HUES48 (cell line): Measurements from ENCODE around the gene AQP6.

Experiments used
- H3K27ac ChIP-seq: one replicate; pipeline ENCODE4 v1.7.0; 2013; ENCODE audit warnings: low read depth, low read length, inconsistent platforms
- H3K27me3 ChIP-seq: 2 replicates; pipeline ENCODE4 v1.6.1; 2013; ENCODE audit warnings: mild to moderate bottlenecking, low read length; ENCODE audit not compliant: control insufficient read depth, insufficient read depth
- H3K36me3 ChIP-seq: 2 replicates; pipeline ENCODE4 v1.6.1; 2013; ENCODE audit warnings: low read length; ENCODE audit not compliant: control insufficient read depth, insufficient read depth
- H3K4me1 ChIP-seq: 2 replicates; pipeline ENCODE4 v1.6.1; 2013; ENCODE audit warnings: mild to moderate bottlenecking, low read length; ENCODE audit not compliant: control insufficient read depth, insufficient read depth
- H3K4me3 ChIP-seq: 2 replicates; pipeline ENCODE4 v1.5.1; 2013; ENCODE audit warnings: mild to moderate bottlenecking, low read depth, low read length
- H3K9ac ChIP-seq: 2 replicates; pipeline ENCODE4 v1.6.1; 2013; ENCODE audit warnings: mild to moderate bottlenecking, low read depth, low read length, moderate library complexity
- H3K9me3 ChIP-seq: 2 replicates; pipeline ENCODE4 v1.6.1; 2013; ENCODE audit warnings: low read length; ENCODE audit not compliant: control insufficient read depth, insufficient read depth

Gene AQP6, protein sequence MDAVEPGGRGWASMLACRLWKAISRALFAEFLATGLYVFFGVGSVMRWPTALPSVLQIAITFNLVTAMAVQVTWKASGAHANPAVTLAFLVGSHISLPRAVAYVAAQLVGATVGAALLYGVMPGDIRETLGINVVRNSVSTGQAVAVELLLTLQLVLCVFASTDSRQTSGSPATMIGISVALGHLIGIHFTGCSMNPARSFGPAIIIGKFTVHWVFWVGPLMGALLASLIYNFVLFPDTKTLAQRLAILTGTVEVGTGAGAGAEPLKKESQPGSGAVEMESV

DNA sequence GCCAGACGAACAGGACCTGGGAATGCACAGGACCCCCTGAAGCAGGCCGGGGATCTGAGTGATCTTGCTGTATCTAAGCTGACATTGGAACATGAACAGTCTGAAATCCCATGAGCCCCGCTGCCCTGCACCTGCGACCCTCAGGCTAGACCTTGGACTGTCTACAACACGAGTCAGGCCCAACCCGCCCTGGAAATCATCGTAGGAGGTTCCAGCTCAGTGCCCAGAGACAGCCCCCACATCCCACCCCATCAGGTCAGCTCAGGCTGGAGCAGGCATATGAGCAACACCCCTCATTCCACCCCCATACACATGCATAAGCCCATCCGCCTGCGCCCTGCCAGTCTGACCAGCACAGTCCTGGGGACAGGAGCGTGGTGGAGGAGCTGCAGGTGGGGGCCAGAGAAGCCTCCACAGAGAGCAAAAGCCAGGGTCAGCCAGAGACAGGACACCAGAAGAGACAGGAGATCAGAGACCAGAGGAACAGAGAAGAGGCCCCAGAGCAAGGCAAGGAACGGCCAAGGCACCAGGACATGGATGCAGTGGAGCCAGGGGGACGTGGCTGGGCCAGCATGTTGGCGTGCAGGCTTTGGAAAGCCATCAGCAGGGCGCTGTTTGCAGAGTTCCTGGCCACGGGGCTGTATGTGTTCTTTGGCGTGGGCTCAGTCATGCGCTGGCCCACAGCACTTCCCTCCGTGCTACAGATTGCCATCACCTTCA lies at the start of gene AQP6:
Gene AQP6 (plus strand): TSS at position 307 of the 720 bp plus-strand sequence. CDS start 227 bp downstream, at position 534.
- Histone ChIP-seq H3K4me3 (no peak within 1 kb of the TSS), H3K27me3 (peaks cover 27% of the 10 kb centered on the region), H3K9me3 (no peaks in the 10 kb centered on the region), H3K4me1 (no peaks in the 10 kb centered on the region), H3K36me3 (no peaks in the 10 kb centered on the region), H3K9ac (no peak within 1 kb of the TSS), H3K27ac (no peak within 1 kb of the TSS)

DNA sequence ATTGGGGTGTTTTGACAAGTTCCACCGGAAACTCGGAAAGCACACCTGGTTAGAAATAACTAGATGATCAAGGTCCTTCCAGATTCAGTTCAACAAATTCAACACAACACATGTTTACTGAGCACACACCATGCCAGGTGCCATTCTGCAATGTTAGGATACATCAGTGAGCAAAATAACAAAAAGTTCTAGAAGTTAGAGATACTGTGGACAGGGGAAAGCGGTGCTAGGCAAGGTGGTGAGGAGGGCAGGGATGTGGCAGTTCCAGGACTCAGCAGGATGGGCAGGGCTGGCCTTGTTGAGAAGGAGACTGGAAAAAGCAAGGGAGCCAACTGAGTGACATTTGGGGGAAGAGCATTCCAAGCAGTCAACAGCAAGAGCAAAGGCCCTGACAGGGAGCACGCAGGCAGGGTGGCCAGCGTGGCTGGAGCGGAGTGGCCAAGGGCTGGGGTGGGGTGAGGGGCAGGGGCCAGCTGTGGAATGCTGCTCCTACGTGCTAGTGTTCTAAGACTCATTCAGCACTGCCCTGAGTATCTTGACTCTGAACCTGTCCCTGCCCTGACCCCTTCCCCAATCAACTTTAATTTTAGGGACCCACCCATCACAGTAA lies 49.6 kb upstream of the AQP6 start:
- Histone ChIP-seq H3K27me3 (no peaks in the 10 kb centered on the region), H3K9ac (no peak overlapping the region), H3K27ac (no peak overlapping the region), H3K4me1 (no peaks in the 10 kb centered on the region), H3K9me3 (no peaks in the 10 kb centered on the region), H3K4me3 (no peak overlapping the region), H3K36me3 (no peaks in the 10 kb centered on the region)

DNA sequence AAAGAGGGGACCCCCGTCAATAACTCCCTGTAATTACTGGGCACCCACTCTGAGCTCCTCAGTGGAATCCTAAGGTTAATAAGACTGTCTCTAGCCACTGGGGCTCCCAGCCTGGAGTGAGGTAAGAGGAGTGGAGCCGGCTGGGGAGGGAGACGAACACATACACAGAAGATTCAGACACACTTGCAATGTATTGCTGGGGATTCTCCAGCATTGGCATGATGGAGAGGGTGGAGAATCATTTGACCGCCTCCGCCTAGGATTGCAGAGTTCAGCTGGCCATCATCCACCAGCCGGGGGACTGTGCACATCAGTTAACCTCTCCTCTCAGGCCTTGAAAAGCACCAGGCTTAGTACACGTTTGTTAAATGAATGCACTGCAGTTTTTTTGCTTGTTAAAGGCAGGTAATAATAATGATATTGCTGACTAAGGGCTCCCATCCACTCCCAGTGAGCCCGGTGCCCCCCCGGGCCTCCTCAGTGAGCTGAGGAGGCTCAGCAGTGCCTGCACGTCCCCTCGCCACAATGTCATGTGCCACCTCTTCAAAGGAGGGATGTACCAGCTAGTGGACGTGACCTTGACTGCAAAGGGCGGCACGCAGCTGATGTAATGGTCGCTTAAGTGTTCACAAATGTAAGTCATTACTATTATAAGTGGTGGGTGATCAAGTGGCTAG lies 48.7 kb upstream of the AQP6 start:
- Histone ChIP-seq H3K27me3 (no peaks in the 10 kb centered on the region), H3K9me3 (no peaks in the 10 kb centered on the region), H3K36me3 (no peaks in the 10 kb centered on the region), H3K4me3 (no peak overlapping the region), H3K4me1 (no peaks in the 10 kb centered on the region), H3K9ac (no peak overlapping the region), H3K27ac (no peak overlapping the region)

DNA sequence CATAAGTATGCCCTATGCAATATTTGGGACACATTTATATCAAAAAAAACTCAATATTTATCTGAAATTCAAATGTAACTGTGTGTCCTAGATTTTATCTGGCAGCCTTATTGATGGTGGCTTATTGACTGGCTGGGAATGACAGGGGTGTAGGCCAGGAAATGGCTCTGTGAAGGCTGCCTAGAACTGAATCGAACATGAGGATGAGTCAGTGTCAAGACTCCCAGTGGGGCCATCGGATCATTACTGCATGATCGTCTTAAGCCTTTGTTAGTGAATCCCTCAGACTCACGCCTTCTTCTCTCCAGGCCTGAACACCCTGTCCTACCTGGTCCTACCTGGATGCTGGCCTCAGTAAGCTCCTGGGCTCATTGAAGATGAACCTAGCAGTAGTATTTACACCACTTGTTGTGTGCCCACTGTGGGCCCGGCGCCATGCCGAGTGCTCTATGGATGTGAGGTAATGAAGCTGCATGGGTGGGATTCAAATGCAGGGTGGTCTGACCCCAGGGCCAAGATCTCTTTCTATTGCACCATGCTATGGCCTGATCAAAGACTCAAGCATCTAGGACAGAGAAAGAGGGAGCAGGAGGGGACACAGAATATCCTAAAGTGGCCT lies 48.0 kb upstream of the AQP6 start:
- no peak overlapping the region for H3K4me3 ChIP-seq
- no peak overlapping the region for H3K9ac ChIP-seq
- no peaks in the 10 kb centered on the region for H3K4me1 ChIP-seq
- no peaks in the 10 kb centered on the region for H3K27me3 ChIP-seq
- no peaks in the 10 kb centered on the region for H3K9me3 ChIP-seq
- H3K36me3 ChIP-seq, result no peaks in the 10 kb centered on the region
- H3K27ac ChIP-seq, result no peak overlapping the region

DNA sequence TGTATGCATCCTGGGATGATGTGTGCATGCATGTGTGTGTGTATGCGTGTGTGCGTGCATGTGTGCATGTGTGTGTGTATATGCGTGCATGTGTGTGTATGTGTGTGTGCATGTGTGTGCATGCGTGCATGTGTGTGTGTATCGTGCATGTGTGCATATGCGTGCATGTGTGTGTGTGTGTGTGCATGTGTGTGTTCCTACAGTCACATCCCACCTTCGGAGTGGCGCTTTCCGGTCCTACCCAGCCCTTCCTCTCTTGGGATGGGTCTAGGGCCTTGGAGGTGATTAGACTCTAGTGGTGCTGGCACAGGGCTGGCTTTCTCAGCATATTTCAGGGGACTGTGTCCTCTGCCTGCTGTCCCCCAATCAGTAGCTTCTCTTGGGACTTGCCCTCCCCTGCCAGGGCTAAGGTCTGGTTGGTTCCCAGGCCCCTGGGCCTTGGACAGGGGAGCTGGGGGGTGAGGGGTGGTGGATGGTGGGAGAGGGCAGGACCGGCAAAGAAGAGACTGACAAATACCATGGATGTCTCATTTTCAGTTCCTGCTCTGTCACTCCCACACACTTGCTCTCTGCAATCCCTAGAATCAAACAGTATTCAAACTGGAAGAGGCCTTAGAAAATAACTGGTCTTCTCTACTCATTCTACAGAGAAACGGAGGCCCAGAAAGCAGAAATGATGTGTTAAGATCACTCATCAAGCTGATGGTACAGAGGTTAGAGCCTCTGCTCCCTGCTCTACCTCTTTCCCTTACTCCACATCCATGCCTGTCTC lies 47.1 kb upstream of the AQP6 start:
- H3K36me3 ChIP-seq, result no peaks in the 10 kb centered on the region
- H3K9ac ChIP-seq, result no peak overlapping the region
- no peaks in the 10 kb centered on the region for H3K4me1 ChIP-seq

DNA sequence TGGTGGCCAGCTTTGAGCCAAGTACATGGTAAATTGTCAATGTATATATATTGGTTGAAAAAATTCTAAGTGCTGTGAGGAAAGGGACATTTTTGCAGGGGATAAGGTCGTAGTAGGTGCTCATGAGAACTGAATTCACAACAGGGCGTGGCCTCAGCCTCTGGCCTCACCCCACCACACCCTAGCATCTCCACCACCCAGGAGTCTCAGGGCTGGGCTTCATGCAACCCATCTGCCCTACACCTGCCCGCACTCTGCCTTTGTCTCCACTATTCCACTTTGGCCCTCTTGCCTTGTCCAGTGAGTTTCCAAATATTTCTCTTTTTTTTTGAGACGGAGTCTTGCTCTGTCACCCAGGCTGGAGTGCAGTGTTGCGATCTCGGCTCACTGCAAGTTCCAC lies 44.3 kb upstream of the AQP6 start:
- Histone ChIP-seq H3K9ac (no peak overlapping the region), H3K27ac (no peak overlapping the region), H3K27me3 (no peaks in the 10 kb centered on the region), H3K9me3 (no peaks in the 10 kb centered on the region), H3K4me1 (no peaks in the 10 kb centered on the region), H3K4me3 (no peak overlapping the region), H3K36me3 (no peaks in the 10 kb centered on the region)

More for the DNA sequence above, 47.1 kb upstream of the AQP6 start:
- Histone ChIP-seq H3K9me3 (no peaks in the 10 kb centered on the region), H3K27ac (no peak overlapping the region), H3K4me3 (no peak overlapping the region), H3K27me3 (no peaks in the 10 kb centered on the region)

DNA sequence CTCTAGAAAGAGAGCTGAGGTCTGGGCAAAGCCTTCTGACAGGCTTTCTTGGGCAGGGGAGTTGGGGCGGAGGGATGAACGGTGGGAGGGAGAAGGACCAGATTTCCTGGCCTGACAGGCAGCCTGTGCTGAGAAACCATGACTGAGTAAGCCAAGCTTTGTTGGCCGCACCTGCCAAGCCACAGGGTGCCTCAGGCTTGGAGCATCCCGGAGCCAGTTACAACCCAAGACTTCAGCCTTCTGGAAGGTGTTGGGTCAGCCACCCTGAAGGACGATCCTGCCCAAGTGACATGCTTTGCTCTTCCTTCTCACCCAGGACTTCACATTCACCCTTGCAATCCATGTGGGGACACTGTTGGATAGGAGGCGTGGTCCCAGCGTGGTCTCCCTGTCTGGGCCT lies 43.2 kb upstream of the AQP6 start:
- Histone ChIP-seq H3K9me3 (no peaks in the 10 kb centered on the region), H3K36me3 (no peaks in the 10 kb centered on the region)

DNA sequence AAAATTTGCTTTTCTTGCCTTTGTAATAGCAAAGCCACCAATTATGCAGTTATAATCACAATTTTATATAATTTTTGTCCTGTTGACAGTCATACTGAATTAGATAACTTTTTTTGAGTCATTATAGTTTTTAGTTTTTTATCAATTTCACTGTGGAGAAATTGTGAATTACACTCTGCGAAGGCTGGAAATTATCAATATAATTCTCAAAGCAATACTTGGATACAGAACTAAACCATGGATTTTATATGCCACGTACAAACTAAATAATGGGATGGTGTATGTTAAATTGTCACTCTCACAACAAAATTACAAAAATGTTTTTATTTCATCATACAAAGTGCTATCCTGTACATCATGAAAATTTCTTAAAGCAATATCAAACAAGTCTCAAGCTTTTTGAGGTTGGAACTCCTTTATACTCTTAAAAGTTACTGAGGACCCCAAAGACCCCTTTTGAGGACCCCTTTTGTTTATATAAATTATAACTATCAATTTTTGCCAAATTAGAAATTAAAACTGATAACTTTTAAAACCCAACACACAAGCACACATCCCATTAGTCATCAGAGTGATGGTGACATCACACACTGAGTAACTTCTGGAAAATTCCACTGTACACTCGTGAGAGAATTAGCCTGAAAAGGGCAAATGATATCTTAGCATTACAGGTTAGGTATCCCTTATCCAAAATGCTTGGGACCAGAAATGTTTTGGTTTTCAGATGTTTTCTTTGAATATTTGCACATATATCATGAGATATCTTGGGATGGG lies 42.0 kb upstream of the AQP6 start:
- Histone ChIP-seq H3K27ac (no peak overlapping the region), H3K36me3 (no peaks in the 10 kb centered on the region), H3K27me3 (no peaks in the 10 kb centered on the region), H3K4me1 (no peaks in the 10 kb centered on the region), H3K9ac (no peak overlapping the region), H3K4me3 (no peak overlapping the region), H3K9me3 (no peaks in the 10 kb centered on the region)

More for the DNA sequence above, 43.2 kb upstream of the AQP6 start:
- Histone ChIP-seq H3K9ac (no peak overlapping the region), H3K27ac (no peak overlapping the region), H3K4me1 (no peaks in the 10 kb centered on the region), H3K27me3 (no peaks in the 10 kb centered on the region), H3K4me3 (no peak overlapping the region)

DNA sequence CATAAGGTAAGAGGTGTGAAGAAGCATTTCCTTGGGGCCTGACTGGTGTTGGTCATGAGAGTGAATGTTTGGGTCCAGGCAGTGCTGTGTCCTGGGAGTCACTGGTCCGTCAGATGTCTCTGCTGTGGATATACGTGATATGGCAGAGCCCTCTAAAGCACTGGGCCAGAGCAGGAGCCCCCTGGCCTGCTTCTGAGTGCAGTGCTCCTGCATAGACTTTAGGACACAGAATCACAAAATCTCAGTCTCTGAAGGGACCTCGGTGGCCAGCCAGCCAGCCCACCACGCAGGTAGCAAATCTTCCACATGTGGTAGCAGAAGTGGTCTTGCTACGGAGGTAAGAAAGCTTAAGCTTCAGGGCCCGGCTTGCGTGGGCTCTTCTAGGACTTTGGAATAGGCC lies 40.7 kb upstream of the AQP6 start:
- H3K9me3 ChIP-seq, result no peaks in the 10 kb centered on the region
- H3K9ac ChIP-seq, result no peak overlapping the region
- no peaks in the 10 kb centered on the region for H3K36me3 ChIP-seq
- H3K27ac ChIP-seq, result no peak overlapping the region
- H3K4me1 ChIP-seq, result no peaks in the 10 kb centered on the region
- no peak overlapping the region for H3K4me3 ChIP-seq
- H3K27me3 ChIP-seq, result no peaks in the 10 kb centered on the region
